Lower leg skin (tissue), 3 donors: Measurements from ENCODE around the gene DTX1.

Source experiments
- POLR2A ChIP-seq, 2 donors: fragments of 450-650 bp; IDR thresholded peaks; one replicate each; pipeline ENCODE4 v1.6.1; 2016 to 2017; ENCODE audit warnings: antibody characterized with exemption in 2 of 2, mild to moderate bottlenecking in 1 of 2, moderate library complexity in 1 of 2
- TF ChIP-seq, protein P1 (sequence below), 3 donors: fragments of 450-650 bp; IDR thresholded peaks; one replicate each; pipeline ENCODE4 v1.5.1; 2016; ENCODE audit warnings: antibody characterized with exemption in 3 of 3, mild to moderate bottlenecking in 3 of 3, moderate library complexity in 2 of 3

GRCh38 chr12:113146999-113147398, 90.5 kb downstream of the DTX1 start:
- TF ChIP-seq, protein P1, sequence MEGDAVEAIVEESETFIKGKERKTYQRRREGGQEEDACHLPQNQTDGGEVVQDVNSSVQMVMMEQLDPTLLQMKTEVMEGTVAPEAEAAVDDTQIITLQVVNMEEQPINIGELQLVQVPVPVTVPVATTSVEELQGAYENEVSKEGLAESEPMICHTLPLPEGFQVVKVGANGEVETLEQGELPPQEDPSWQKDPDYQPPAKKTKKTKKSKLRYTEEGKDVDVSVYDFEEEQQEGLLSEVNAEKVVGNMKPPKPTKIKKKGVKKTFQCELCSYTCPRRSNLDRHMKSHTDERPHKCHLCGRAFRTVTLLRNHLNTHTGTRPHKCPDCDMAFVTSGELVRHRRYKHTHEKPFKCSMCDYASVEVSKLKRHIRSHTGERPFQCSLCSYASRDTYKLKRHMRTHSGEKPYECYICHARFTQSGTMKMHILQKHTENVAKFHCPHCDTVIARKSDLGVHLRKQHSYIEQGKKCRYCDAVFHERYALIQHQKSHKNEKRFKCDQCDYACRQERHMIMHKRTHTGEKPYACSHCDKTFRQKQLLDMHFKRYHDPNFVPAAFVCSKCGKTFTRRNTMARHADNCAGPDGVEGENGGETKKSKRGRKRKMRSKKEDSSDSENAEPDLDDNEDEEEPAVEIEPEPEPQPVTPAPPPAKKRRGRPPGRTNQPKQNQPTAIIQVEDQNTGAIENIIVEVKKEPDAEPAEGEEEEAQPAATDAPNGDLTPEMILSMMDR (IDR thresholded peaks at IDR 0.05) = no peak
- no peak for TF ChIP-seq POLR2A (IDR thresholded peaks at IDR 0.05)
